Thyroid gland (tissue), 4 donors: ENCODE data around the gene LRRC4C. TPM values are rescaled to one million over a fixed set of nuclear protein-coding genes. Genes with fewer than 3 reads are reported as not detected.

Source experiments
- DNase-seq, 2 donors: peaks; one replicate each; pipeline ENCODE4 v3.0.0-alpha.2; 2019
- H3K27ac ChIP-seq, 3 donors: fragments of 200-600 bp; sonication (generic); 1 replicate in 2 of 3; 2 replicates in 1 of 3; pipeline ENCODE4 v1.5.1; 2016 to 2019; ENCODE audit warnings: mild to moderate bottlenecking in 1 of 3, moderate library complexity in 1 of 3
- H3K27me3 ChIP-seq: fragments of 200-600 bp; sonication (generic); one replicate; pipeline ENCODE4 v1.5.1; 2019
- H3K36me3 ChIP-seq, 2 donors: fragments of 200-600 bp; sonication (generic); one replicate each; pipeline ENCODE4 v1.5.1; 2016 to 2019
- H3K4me1 ChIP-seq, 2 donors: fragments of 200-600 bp; sonication (generic); one replicate each; pipeline ENCODE4 v1.5.1; 2017 to 2019
- H3K4me3 ChIP-seq, 3 donors: fragments of 200-600 bp; sonication (generic); replicated peaks in 1 of 3; 1 replicate in 2 of 3; 2 replicates in 1 of 3; pipeline ENCODE4 v1.5.1; 2016; ENCODE audit warnings: mild to moderate bottlenecking in 1 of 3
- H3K9me3 ChIP-seq: fragments of 200-600 bp; sonication (generic); one replicate; pipeline ENCODE4 v1.5.1; 2017
- POLR2A ChIP-seq, 2 donors: fragments of 450-650 bp; IDR thresholded peaks; one replicate each; pipeline ENCODE4 v1.6.1; 2017; ENCODE audit warnings: antibody characterized with exemption in 2 of 2, mild to moderate bottlenecking in 2 of 2, moderate library complexity in 1 of 2
- WGBS, 2 donors: methylation state at CpG; one replicate each; pipeline ENCODE4 v1.1.5; 2017; 5-methylcytosine and 5-hydroxymethylcytosine counted together
- intact Hi-C: fragments of 100-400 bp; cut with DNase I; formaldehyde crosslinking; loops from one replicate; pipeline ENCODE4 v1.15.1; 2023
- total RNA-seq, 4 donors: library from RNA; depleted of rRNA; stranded (reverse); fragments of >200 nt; gene quantifications; one replicate each; pipeline ENCODE4 v1.2.3, GENCODE V29; 2016
- TF ChIP-seq, protein P1 (sequence below), 6 experiments: fragments of 200-600 bp in 3 of 6; fragments of 450-650 bp in 3 of 6; sonication (generic) in 3 of 6; IDR thresholded peaks; one replicate each; pipeline ENCODE4 v1.5.1; 2016 to 2019; ENCODE audit warnings: antibody characterized with exemption in 6 of 6, mild to moderate bottlenecking in 2 of 6, inconsistent platforms in 1 of 6, moderate library complexity in 1 of 6

LRRC4C gene
- total RNA-seq, 4 donors from 2014 or later: 4.6 to 13.9 (median 7.8) TPM

DNA sequence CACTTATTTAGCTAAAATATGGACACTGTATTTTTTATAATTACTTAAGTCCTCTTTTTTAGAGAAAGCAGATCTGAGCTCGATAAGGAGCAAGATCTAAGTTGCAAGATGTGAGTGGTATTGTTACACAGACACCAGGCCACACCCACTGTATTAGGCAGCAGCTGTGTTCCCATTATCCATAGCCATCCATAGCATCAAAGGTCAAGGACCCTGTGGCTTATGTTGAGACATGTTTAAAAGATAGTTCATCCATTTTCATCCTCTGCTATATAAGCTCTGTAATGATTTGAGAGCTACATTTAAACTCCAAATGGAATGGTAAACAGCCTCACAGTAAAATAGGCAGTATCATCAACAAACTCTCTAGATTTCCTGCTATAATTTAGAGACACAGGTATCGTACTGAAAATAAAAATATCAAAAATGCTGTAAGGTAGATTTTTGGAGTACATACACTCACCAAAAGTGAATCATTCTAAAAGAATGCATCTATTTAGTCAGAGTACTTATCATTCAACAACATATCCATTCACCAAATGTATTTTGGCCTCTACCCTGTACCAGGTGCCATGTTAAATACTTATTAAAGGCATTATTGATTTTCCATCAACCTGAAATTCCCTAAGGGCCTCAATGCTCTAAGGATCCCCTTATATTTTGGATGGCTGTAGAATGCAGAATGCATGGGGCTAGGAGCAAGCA is 574.0 kb downstream of the LRRC4C start:
- no peak for DNase-seq
- intact Hi-C loops: no loop called here
- no peak overlapping the region for H3K4me3 ChIP-seq
- no peaks in the 10 kb centered on the region for H3K9me3 ChIP-seq
- no peaks in the 10 kb centered on the region for H3K36me3 ChIP-seq
- TF ChIP-seq, protein P1, sequence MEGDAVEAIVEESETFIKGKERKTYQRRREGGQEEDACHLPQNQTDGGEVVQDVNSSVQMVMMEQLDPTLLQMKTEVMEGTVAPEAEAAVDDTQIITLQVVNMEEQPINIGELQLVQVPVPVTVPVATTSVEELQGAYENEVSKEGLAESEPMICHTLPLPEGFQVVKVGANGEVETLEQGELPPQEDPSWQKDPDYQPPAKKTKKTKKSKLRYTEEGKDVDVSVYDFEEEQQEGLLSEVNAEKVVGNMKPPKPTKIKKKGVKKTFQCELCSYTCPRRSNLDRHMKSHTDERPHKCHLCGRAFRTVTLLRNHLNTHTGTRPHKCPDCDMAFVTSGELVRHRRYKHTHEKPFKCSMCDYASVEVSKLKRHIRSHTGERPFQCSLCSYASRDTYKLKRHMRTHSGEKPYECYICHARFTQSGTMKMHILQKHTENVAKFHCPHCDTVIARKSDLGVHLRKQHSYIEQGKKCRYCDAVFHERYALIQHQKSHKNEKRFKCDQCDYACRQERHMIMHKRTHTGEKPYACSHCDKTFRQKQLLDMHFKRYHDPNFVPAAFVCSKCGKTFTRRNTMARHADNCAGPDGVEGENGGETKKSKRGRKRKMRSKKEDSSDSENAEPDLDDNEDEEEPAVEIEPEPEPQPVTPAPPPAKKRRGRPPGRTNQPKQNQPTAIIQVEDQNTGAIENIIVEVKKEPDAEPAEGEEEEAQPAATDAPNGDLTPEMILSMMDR (IDR thresholded peaks at IDR 0.05): no peak
- no peak for TF ChIP-seq POLR2A (IDR thresholded peaks at IDR 0.05)
- WGBS, 2 donors: 80 to 84% methylated on average over 2 of the region's 2 CpGs
- no peaks in the 10 kb centered on the region for H3K4me1 ChIP-seq
- no peaks in the 10 kb centered on the region for H3K27me3 ChIP-seq
- no peak overlapping the region for H3K27ac ChIP-seq

DNA sequence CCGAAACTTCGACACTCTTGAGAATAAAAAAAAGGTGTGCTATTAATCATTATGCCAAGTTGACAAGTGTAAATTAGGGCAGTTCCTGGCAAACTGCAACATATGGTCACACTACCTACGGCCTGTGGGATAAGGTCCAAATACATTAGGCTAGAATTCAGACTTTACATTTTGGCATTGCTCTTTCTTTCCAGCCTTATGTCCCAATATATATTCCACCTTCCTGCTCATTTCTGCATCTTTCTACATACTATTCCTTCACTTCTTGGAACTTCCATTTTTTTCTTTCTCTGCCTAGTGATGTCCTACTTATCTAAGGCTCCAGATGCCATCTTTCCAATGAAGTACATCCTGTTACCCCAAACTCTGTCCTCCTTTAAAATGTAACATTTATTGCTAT is 577.2 kb downstream of the LRRC4C start:
- H3K27ac ChIP-seq: no peak overlapping the region
- 70 to 80% methylated on average over 3 of the region's 3 CpGs for WGBS, 2 donors
- no peak for DNase-seq
- TF ChIP-seq, protein P1 (IDR thresholded peaks at IDR 0.05): no peak
- TF ChIP-seq POLR2A (IDR thresholded peaks at IDR 0.05): no peak
- no peaks in the 10 kb centered on the region for H3K9me3 ChIP-seq
- no peak overlapping the region for H3K4me3 ChIP-seq
- no peaks in the 10 kb centered on the region for H3K36me3 ChIP-seq
- H3K27me3 ChIP-seq: no peaks in the 10 kb centered on the region
- H3K4me1 ChIP-seq: no peaks in the 10 kb centered on the region
- intact Hi-C loops: no loop called here

DNA sequence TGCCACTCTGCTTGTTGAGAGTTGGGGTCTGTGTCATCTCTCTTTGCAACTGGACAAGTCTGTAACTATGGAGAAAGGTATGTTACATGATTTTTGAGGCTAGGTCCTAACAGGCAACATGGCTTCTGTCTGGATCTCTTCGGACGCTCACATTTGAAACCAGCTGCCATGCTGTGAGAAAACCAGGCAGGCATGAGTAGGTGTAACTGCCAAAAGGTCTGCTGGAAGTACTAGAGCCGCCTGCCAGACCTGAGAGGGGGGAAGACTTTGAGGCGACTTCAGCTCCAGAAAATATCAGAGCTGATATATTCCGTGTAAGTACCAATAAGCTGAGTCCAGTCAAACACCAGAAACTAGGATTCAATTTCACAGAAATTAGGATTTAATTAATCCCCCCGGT is 579.5 kb downstream of the LRRC4C start:
- intact Hi-C loops: no loop called here
- H3K4me3 ChIP-seq: no peak overlapping the region
- no peaks in the 10 kb centered on the region for H3K9me3 ChIP-seq
- TF ChIP-seq, protein P1 (IDR thresholded peaks at IDR 0.05): no peak
- no peak for TF ChIP-seq POLR2A (IDR thresholded peaks at IDR 0.05)
- no peaks in the 10 kb centered on the region for H3K27me3 ChIP-seq
- no peak overlapping the region for H3K27ac ChIP-seq
- H3K4me1 ChIP-seq: no peaks in the 10 kb centered on the region
- no peaks in the 10 kb centered on the region for H3K36me3 ChIP-seq
- WGBS, 2 donors: 91 to 95% methylated on average over 6 of the region's 6 CpGs
- DNase-seq: no peak

DNA sequence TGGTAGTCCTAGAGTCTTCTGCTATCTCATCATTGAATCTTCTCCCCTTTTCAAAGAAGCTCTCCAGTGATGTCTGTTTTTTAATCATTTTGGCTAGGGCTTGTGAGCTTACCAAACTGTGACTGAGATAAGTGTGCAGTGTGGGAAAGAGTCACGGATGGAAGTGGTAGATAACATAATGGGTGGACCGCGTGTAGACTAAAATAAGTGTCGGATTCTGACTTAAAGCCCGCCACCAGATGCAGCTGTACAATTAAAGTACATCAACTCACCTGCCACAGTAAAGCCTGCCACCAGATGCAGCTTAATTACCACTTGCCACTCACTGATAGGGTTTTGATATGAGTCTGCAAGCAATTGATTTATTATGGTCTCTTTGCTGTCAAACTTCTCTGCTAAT is 581.5 kb downstream of the LRRC4C start:
- Histone ChIP-seq H3K9me3 (no peaks in the 10 kb centered on the region), H3K36me3 (no peaks in the 10 kb centered on the region), H3K4me1 (no peaks in the 10 kb centered on the region), H3K27me3 (no peaks in the 10 kb centered on the region), H3K27ac (no peak overlapping the region), H3K4me3 (no peak overlapping the region)
- no peak for TF ChIP-seq POLR2A (IDR thresholded peaks at IDR 0.05)
- TF ChIP-seq, protein P1 (IDR thresholded peaks at IDR 0.05): no peak
- WGBS, 2 donors: 84 to 85% methylated on average over 5 of the region's 5 CpGs
- DNase-seq: no peak
- intact Hi-C loops: no loop called here

DNA sequence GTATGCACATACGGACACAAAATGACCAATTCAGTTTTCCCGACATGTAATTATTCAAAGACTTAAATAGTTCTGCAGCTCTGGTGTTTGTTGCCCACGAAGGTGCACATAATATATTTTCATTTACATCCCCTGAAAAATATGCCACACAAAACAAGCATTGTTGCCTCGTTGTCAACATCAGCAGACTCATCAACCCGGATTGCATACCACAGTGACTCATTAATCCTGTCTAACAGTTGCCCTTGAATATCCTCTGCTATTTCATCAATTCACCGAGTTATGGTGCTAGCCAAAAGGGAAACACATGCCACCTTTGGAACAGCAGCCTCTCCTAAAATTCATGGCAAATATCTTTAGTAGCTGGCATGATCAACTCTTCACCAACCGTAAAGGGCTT is 582.2 kb downstream of the LRRC4C start:
- no peaks in the 10 kb centered on the region for H3K27me3 ChIP-seq
- intact Hi-C loops: no loop called here
- H3K4me1 ChIP-seq: no peaks in the 10 kb centered on the region
- H3K4me3 ChIP-seq: no peak overlapping the region
- WGBS, 2 donors: 86 to 91% methylated on average over 7 of the region's 7 CpGs
- H3K36me3 ChIP-seq: no peaks in the 10 kb centered on the region
- TF ChIP-seq, protein P1 (IDR thresholded peaks at IDR 0.05): no peak
- TF ChIP-seq POLR2A (IDR thresholded peaks at IDR 0.05): no peak
- H3K27ac ChIP-seq: no peak overlapping the region
- H3K9me3 ChIP-seq: no peaks in the 10 kb centered on the region
- DNase-seq: no peak
